CD4-positive, alpha-beta T cell (primary cell): ENCODE data around the gene ALDOC. TPM values are rescaled to one million over a fixed set of nuclear protein-coding genes. Genes with fewer than 3 reads are reported as not detected.
A peak's percentile ranks its signal among the peaks of the same experiment; 100 is the strongest.

Experiments
- ATAC-seq: fragments of 200-7000 bp; cut with Tn5 transposase; one replicate; pipeline ENCODE4 v1.10.0; 2022; ENCODE audit warnings: mild to moderate bottlenecking; ENCODE audit not compliant: poor library complexity
- CTCF ChIA-PET: fragments of 350-600 bp; sonication (Branson Sonifier 250); formaldehyde crosslinking; loops from one replicate; lab custom pipeline; 2021; ENCODE audit warnings: antibody characterized with exemption, inconsistent platforms; lab: Charles Lee
- POLR2A ChIA-PET: fragments of 350-600 bp; sonication (Branson Sonifier 250); formaldehyde crosslinking; loops from one replicate; lab custom pipeline; 2021; ENCODE audit warnings: antibody characterized with exemption, inconsistent platforms; lab: Charles Lee
- DNase-seq, 14 experiments: peaks; one replicate each; pipeline ENCODE4 v3.0.0-alpha.2; 2013 to 2020; ENCODE audit warnings: mixed read lengths in 2 of 14
- H3K27ac ChIP-seq, 2 donors: one replicate each; pipeline versions ENCODE4 v1.5.1 to v1.7.0; 2013; ENCODE audit warnings: low read length in 2 of 2, low read depth in 1 of 2, mild to moderate bottlenecking in 1 of 2
- H3K27me3 ChIP-seq, 2 experiments: 1 replicate in 1 of 2; 2 replicates in 1 of 2; pipeline versions ENCODE4 v1.6.1 to v1.7.0; 2013; ENCODE audit warnings: low read length in 2 of 2, control low read depth in 1 of 2, mild to moderate bottlenecking in 1 of 2, moderate library complexity in 1 of 2; ENCODE audit not compliant: insufficient read depth in 2 of 2, control insufficient read depth in 1 of 2
- H3K36me3 ChIP-seq: one replicate; pipeline ENCODE4 v1.6.1; 2013; ENCODE audit warnings: low read length, control low read depth; ENCODE audit not compliant: insufficient read depth
- H3K4me1 ChIP-seq: one replicate; pipeline ENCODE4 v1.6.1; 2013; ENCODE audit warnings: low read length, control low read depth; ENCODE audit not compliant: insufficient read depth
- H3K4me3 ChIP-seq: one replicate; pipeline ENCODE4 v1.5.1; 2013; ENCODE audit warnings: mild to moderate bottlenecking, low read length, moderate library complexity
- H3K9me3 ChIP-seq, 2 experiments: 1 replicate in 1 of 2; 2 replicates in 1 of 2; pipeline versions ENCODE4 v1.6.1 to v1.7.0; 2013; ENCODE audit warnings: low read length in 2 of 2, mild to moderate bottlenecking in 2 of 2, control low read depth in 1 of 2, moderate library complexity in 1 of 2; ENCODE audit not compliant: control insufficient read depth in 1 of 2, insufficient read depth in 1 of 2
- H3K27ac Mint-ChIP-seq: one replicate; pipeline ENCODE4 v1.8.0; 2020; ENCODE audit warnings: mixed read lengths
- H3K27me3 Mint-ChIP-seq: one replicate; pipeline ENCODE4 v1.8.0; 2021; ENCODE audit warnings: mixed read lengths
- H3K36me3 Mint-ChIP-seq: one replicate; pipeline ENCODE4 v1.8.0; 2021; ENCODE audit warnings: low read depth, mixed read lengths
- H3K4me1 Mint-ChIP-seq: one replicate; pipeline ENCODE4 v1.8.0; 2021; ENCODE audit warnings: low read depth, mixed read lengths
- H3K4me3 Mint-ChIP-seq: one replicate; pipeline ENCODE4 v1.8.0; 2020; ENCODE audit warnings: mild to moderate bottlenecking, mixed read lengths
- H3K9me3 Mint-ChIP-seq: one replicate; pipeline ENCODE4 v1.8.0; 2020; ENCODE audit warnings: mixed read lengths
- CTCF ChIP-seq: fragments of 200-600 bp; IDR thresholded peaks from one replicate; pipeline ENCODE4 v1.8.0; 2022; ENCODE audit warnings: antibody characterized with exemption, mild to moderate bottlenecking
- intact Hi-C, 2 experiments: fragments of 100-400 bp; cut with DNase I in 1 of 2; cut with micrococcal nuclease in 1 of 2; formaldehyde crosslinking; loops; one replicate each; pipeline versions ENCODE4 v1.15.1 to v1.9.0; 2023 to 2025; cut with DNase I, micrococcal nuclease
- total RNA-seq, 174 experiments: library from RNA in 2 of 174; stranded (reverse) in 2 of 174; gene quantifications; one replicate each; pipeline ENCODE4 v1.2.3 and lab custom pipeline; 2021 to 2026

Gene ALDOC
- total RNA-seq, 2 experiments from 2014 or later = 21.8 to 22.7 TPM

DNA sequence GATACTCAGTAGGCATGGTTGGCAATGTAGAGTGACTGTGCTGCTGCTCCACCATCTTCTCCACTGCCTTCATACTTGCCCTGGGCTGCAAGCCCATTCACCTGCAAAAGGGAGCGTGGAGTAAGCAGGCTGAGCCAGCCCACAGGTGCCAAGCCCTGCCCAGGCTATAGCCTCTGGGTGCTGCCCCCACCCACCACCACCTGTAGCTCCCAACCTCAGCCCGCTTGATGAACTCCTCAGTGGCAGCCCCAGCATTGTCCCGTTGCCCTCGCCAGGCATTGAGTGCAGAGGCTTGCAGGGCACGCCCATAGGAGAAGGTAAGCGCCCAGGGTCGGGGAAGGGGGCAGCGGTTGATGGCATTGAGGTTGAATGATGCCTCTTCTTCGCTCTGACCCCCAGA is 3.2 kb downstream of the ALDOC start:
- Histone ChIP-seq H3K4me3 (no peak overlapping the region), H3K27me3 (no peaks in the 10 kb centered on the region), H3K9me3 (no peaks in the 10 kb centered on the region), H3K27ac (no peak overlapping the region), H3K36me3 (no peaks in the 10 kb centered on the region), H3K4me1 (peaks cover 60% of the 10 kb centered on the region)
- no peaks in the 10 kb centered on the region for H3K9me3 Mint-ChIP-seq
- ChIA-PET POLR2A (interaction anchor here (3.5 to 4.4 kb wide), 2 partner anchors 23 to 26 kb away, joined by 63 to 70 read pairs; partner anchors contain the start of genes SPAG5 and UNC119), CTCF (no interaction called here)
- peaks cover 33% of the 10 kb centered on the region for H3K36me3 Mint-ChIP-seq
- DNase-seq = no peak
- H3K27me3 Mint-ChIP-seq = no peaks in the 10 kb centered on the region
- no peak overlapping the region for H3K27ac Mint-ChIP-seq
- intact Hi-C loops = loop anchor here in 1 of 2 experiments (10.0 kb wide), 1 partner anchor 381 kb away; the partner anchor contains the start of gene PHF12
- no peak for ATAC-seq
- peaks cover 57% of the 10 kb centered on the region for H3K4me1 Mint-ChIP-seq
- no peak for TF ChIP-seq CTCF
- peak overlapping the region; percentile 94 for H3K4me3 Mint-ChIP-seq

DNA sequence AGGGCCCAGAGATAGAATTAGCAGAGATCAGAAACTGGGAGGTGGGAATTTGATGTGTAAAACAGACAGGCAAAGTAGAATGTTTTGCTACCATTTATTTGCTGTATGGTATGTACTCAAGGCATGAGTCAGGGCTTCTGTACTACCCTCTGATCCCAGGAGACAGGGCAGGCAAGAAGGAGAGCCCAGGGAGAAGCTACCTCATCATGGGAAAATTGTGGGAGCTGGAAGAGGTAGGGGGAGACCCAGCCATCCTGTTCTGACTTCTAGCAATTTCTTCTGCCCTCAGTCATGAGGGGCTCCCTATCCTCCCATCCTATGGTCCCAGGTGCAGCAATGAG is 3.7 kb downstream of the ALDOC start:
- Histone ChIP-seq H3K9me3 (no peaks in the 10 kb centered on the region), H3K36me3 (no peaks in the 10 kb centered on the region), H3K27me3 (no peaks in the 10 kb centered on the region), H3K4me1 (peaks cover 60% of the 10 kb centered on the region), H3K4me3 (no peak overlapping the region), H3K27ac (no peak overlapping the region)
- Mint-ChIP-seq H3K9me3 (no peaks in the 10 kb centered on the region), H3K27me3 (no peaks in the 10 kb centered on the region), H3K36me3 (peaks cover 36% of the 10 kb centered on the region), H3K4me3 (peak overlapping the region; percentile 94), H3K4me1 (peaks cover 63% of the 10 kb centered on the region), H3K27ac (peak overlapping the region; percentile 91)
- ATAC-seq = no peak
- intact Hi-C loops = loop anchor here in 1 of 2 experiments (10.0 kb wide), 1 partner anchor 382 kb away; the partner anchor contains the start of gene PHF12
- ChIA-PET CTCF (interaction anchor here (1.3 kb wide), 1 partner anchor 40 kb away, joined by 3 read pairs; no protein-coding TSS in a partner anchor), POLR2A (interaction anchor here (2.9 to 4.4 kb wide), 3 partner anchors 23 to 379 kb away, joined by 13 to 70 read pairs (median 63); partner anchors contain the start of genes PHF12, SPAG5 and UNC119)
- TF ChIP-seq CTCF = no peak
- DNase-seq = no peak

- no peaks in the 10 kb centered on the region for H3K9me3 ChIP-seq
- H3K36me3 ChIP-seq = no peaks in the 10 kb centered on the region
- Mint-ChIP-seq H3K36me3 (peaks cover 42% of the 10 kb centered on the region), H3K27me3 (no peaks in the 10 kb centered on the region), H3K27ac (peak overlapping the region; percentile 91), H3K4me1 (peaks cover 68% of the 10 kb centered on the region), H3K9me3 (no peaks in the 10 kb centered on the region), H3K4me3 (peak overlapping the region; percentile 94)
- intact Hi-C loops = loop anchor here in 1 of 2 experiments (10.0 kb wide), 1 partner anchor 382 kb away; the partner anchor contains the start of gene PHF12
- DNase-seq (peak in 2 of 14 experiments; percentile 24 to 42), ATAC-seq (no peak)
- peaks cover 60% of the 10 kb centered on the region for H3K4me1 ChIP-seq
- peak overlapping the region in 1 of 2 donors; percentile 85 for H3K27ac ChIP-seq
- TF ChIP-seq CTCF = no peak
- no peaks in the 10 kb centered on the region for H3K27me3 ChIP-seq
- H3K4me3 ChIP-seq = peak overlapping the region; percentile 95
- POLR2A ChIA-PET = interaction anchor here (1.2 to 4.4 kb wide), 9 partner anchors 8 to 379 kb away, joined by 4 to 70 read pairs (median 13); partner anchors contain the start of genes BLTP2, PHF12, POLDIP2 and SDF2
- CTCF ChIA-PET = interaction anchor here (1.3 kb wide), 1 partner anchor 41 kb away, joined by 3 read pairs; no protein-coding TSS in a partner anchor
Measured at GRCh38 chr17:28572259-28573039, 4.2 kb downstream of the ALDOC start.
